Superior temporal gyrus (tissue), 1 donor: ENCODE measurements around the gene WHAMM.
A peak's percentile ranks its signal among the peaks of the same experiment; 100 is the strongest.
"Not testable (repeated sequence)": the region's sequence is repeated elsewhere in the genome, so short reads cannot be mapped to it uniquely, and the experiment has no call there.

ENCODE experiments used
- DNase-seq: peaks from one replicate; pipeline ENCODE4 v3.0.0-alpha.2; 2016; ENCODE audit errors: extremely low spot score

WHAMM gene

DNA sequence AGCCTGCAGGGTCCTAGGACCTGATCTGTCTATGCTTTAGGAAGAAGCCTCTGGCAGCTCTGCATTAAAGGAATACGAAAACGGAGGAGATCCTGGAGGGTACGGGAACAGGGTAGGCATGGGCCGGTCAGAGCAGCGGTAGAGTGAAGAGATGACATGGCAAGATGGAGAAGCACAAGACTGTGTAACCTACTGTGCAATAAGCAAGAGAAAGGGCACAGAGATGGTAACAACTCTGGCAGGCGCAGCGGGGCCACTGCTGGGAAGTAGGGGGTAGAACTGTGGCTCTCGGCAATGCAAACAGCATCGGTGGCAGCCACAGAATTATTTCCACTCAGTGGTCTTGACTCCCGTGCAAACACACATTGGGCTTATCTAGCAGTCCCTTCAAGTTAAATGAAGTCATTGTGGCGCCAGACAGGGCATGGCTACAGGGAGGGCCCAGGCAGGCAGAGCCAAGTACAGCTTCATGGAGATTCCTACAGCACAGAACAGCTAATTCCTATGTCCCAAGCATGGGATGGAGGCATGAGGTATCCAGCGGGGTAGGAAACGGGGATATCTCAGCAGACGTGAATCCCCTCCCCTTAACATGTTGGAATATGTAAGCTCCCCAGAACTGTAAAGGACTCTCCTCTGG is 28.8 kb downstream of the WHAMM start:
- DNase-seq: no peak

GRCh38 chr15:82839136-82839535 is 29.7 kb downstream of the WHAMM start:
- no peak for DNase-seq

DNA sequence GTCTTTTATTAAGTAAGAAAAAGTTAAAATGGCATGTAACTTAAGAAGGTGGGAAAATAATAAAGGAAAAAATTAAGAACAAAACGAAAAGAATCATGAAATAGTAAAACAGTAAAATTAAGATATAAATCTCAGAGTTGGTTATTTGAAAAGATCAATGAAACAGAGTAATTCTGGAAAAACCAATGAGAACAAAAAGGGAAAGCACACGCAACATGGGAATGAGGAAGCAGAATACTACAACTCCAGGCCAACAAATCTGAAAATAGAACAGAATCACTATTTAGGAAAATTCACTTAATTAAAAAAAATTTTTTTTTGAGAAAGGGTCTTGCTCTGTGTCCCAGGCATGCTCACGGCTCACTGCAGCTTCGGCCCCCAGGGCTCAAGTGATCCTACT is 30.7 kb downstream of the WHAMM start:
- DNase-seq: no peak

- no peak for DNase-seq
Observed at GRCh38 chr15:82843566-82843965, 34.1 kb downstream of the WHAMM start.

DNA sequence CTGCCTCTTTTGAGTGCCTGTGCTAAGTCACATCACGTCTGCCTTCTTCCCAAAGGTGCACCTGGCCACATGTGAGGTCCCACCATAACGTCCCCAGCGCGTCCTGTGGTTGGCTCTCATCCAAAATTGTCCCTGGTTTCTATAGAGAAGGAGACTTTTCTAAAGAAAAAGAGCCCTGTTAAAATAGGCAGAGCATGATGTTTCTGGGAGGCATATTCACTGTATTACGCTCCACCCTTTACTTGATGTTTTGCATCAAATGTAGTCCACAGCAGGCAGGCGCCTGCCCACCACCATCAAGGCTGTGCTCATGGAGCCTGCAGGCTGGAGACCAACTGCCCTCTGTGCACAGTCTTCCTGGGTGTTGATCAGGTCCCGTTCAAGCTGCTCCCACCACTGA is 36.3 kb downstream of the WHAMM start:
- DNase-seq: no peak

GRCh38 chr15:82846621-82847020 is 37.2 kb downstream of the WHAMM start:
- no peak for DNase-seq

DNA sequence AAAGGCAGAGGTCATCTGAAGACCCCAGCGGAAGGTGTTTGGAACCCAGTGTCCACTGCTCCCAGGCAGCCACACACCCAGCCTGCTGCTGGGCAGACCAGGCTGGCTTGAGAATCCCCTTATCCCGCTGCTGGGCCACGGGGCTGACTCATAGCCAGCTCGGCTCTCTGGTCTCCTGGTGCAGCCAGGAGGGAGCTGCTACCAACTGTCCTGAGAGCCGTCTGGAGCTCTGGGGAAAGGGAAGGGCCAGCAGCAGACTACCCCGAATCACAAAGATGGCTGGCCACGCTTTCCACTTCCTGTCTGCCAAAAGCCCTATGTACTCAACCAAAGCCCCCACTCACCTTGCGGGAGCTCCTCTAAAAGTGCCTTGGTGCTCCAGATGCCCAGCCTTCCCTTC is 38.3 kb downstream of the WHAMM start:
- no peak for DNase-seq

DNA sequence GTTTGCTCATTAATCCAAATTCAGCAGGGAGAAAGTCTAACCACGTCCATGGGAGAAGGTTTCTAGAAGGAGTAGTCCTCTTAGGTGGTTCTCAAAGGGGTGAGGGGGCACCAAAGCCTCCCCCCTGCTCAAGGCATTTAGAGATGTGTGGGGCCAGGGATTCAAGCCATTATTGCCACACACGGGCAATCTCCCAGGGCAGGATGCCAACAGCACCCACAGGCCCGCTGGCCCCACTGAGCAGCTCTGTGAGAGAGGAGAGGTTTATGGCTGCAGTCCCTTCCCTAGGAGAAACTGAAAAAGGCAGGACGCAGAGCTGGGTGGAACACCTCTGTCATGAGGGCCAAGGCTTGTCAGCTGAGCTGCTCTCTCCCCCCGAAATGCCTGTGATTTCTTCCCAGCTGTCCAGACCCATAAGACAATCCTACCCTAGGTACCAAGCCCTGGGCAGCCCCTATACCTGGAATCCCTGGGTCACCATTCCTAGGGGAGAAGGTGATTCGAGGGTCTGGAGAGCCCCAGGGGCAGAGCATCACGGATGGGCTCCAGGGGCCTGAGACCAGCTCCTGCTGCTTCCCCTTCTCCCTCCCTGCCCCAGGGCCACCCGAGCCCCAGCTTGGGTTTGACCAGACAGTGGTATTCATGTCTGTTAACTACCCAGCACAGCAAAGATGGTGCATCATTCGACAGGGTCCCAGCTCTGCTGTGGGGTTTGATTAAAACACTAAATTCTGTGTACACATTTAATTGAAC is 39.0 kb downstream of the WHAMM start:
- DNase-seq: no peak

DNA sequence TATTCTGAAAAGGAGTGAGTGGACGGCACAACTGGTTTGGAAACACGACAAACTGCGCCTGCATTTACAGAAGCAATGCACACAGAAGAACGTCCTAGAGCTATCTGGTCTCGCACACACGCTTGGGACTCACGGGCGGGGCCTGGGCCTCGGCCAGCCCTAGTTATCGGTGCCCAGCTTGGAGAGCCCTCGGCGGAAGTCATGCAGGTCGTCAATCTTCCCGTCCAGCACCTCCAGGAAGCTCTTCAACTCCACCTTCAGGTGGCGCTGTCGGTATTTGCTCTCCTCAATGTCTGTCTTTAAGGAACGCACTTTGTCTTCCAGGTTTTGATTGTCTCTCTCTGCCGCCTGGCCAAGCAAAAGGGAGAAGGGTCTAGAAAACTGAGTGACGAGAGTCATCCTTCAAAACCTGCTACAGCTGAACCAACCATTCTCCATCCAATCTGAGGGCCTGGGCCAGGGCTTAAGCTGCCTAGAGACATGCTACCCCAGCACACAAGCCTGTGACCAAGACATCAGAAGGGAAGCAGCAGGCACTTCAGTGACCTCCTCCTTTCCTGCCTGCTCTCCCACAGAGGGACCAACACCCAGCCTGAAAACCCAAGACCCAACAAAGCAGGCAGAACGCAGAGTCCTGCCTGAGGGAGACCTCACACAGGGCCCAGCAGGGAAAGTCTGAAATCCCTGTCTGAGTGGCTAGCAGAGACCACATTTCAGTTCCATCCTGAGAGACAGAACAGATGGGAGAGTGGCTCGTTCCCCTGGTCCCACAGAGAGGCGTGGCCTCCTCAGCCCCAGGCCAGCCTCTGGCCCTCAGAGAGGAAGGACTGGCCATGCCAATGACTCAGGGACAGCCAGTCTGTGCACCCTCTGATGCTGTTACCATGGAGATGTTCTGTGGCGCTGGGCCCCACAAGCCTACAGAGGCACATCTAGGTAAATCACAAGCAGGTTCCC is 40.4 kb downstream of the WHAMM start:
- peak; percentile 55 for DNase-seq

DNA sequence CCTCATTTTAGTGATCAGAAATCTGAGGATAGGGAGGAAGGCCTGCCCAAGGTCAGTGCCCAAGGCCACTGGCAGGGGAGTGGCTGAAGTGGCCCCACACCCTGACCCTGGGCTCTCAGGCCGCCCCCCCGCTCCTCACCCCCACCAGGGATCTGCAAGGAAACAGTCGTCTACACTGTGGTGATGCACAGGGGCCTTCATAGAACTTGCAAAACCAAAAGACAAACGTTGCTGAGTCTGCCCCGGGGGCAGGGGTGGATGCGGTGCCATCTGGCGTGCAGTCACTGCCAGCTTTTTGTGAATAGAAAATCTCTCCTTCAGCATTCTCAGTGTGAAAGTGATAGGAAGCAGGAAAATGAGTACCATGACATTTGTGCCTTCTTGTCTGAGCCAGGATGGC is 41.3 kb downstream of the WHAMM start:
- no peak for DNase-seq

DNA sequence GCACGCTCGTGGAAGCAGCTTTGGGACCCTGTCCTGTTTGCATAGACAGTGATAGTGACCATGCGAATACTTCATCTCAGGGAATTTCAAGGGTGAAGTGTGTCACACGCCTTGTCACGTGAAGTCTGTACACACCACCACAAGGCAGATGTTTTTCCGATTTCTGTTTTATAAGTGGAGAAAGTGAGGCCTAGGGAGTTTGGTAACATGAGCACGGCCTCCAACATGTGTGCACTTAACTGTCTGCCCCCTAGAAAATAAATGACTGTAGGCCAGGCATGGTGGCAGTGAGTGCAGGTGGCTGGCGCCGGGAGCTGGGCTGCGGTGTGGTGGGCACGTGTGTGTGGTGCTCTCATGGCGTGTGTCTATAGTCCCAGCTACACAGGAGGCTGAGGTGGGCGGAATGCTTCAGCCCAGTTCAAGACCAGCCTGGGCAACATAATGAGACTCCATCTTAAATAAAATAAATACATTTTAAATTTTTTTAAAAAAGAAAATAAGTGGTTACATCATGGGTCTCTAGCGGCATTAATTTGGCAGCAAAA is 42.0 kb downstream of the WHAMM start:
- DNase-seq: no peak

GRCh38 chr15:82851981-82852511 is 42.6 kb downstream of the WHAMM start:
- no peak for DNase-seq

- DNase-seq: no peak
Observed at GRCh38 chr15:82852941-82853561, 43.6 kb downstream of the WHAMM start.

- DNase-seq: no peak
Observed at GRCh38 chr15:82854554-82854953, 45.1 kb downstream of the WHAMM start.

- no peak for DNase-seq
Observed at GRCh38 chr15:82855286-82856100, 46.1 kb downstream of the WHAMM start.

DNA sequence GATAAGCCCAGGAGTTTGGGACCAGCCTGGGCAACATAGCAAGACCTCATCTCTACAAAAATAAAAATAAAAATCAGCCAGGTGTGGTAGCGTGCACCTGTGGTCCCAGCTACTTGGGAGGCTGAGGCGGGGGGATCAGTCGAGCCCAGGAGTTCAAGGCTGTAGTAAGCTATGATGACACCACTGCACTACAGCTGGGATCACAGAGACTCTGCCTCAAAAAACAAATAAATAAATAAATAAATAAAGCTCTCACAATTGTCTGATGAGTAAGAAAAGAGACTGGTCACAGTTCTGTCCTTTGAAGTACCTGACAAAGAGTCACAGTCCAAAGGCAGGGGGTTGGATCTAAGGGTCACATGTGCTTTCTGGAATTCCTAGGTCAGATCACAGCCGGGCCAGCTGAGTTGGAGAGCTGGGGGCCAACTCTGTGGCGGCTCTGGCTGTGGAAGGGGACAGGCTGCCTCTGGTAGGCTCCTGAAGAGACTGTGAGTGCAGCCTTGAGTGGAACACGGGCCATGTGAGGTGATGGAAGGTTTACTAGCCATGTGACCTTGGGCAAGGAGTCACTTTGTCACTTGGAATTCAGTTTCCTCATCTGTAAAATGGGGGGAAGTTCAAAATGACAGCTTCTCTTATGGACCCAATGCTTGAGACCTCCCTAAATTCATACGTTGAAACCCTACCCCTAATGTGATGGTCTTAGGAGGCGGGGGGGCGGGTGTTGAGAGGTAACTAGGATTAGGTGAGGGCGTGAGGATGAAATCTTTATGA is 47.2 kb downstream of the WHAMM start:
- DNase-seq: no peak

- DNase-seq: no peak
Observed at GRCh38 chr15:82858932-82859331, 49.5 kb downstream of the WHAMM start.

GRCh38 chr15:82862886-82863285 is 53.5 kb downstream of the WHAMM start:
- no peak for DNase-seq

DNA sequence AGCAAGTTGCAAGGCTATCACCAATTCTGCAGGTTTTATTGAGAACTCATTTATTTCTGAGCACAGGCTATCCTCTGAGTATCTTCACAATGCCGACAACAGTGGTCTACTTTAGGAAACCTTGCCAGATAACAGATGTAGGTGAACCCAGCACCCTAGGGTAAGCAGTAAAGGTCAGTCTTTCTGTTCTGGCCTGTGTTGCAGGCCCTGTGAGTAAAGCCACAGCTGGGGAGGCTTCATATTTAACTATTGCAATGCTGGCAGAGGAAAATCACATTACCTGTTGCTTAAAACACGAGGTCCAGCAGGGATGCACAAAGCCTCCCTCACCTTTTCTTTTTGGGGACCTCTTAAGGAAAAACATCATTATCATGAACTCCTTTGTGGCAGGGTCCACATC is 55.5 kb downstream of the WHAMM start:
- no peak for DNase-seq

- not testable (repeated sequence) for DNase-seq
Observed at GRCh38 chr15:82865581-82865980, 56.2 kb downstream of the WHAMM start.
